ENCODE measurements around the gene SOX21. TPM values are rescaled to one million over a fixed set of nuclear protein-coding genes. Genes with fewer than 3 reads are reported as not detected.

Gene SOX21
- total RNA-seq, 3 donors from 2014 or later = not detected

- Histone ChIP-seq H3K27me3 (peaks cover 0 to 97% of the 10 kb centered on the region in 2 donors), H3K4me1 (no peaks in the 10 kb centered on the region), H3K9me3 (no peaks in the 10 kb centered on the region), H3K27ac (no peak overlapping the region), H3K36me3 (no peaks in the 10 kb centered on the region), H3K4me3 (no peak overlapping the region)
- TF ChIP-seq POLR2A (IDR thresholded peaks at IDR 0.05) (no peak), POLR2AphosphoS5 (IDR thresholded peaks at IDR 0.05) (no peak)
- TF ChIP-seq, protein P1, sequence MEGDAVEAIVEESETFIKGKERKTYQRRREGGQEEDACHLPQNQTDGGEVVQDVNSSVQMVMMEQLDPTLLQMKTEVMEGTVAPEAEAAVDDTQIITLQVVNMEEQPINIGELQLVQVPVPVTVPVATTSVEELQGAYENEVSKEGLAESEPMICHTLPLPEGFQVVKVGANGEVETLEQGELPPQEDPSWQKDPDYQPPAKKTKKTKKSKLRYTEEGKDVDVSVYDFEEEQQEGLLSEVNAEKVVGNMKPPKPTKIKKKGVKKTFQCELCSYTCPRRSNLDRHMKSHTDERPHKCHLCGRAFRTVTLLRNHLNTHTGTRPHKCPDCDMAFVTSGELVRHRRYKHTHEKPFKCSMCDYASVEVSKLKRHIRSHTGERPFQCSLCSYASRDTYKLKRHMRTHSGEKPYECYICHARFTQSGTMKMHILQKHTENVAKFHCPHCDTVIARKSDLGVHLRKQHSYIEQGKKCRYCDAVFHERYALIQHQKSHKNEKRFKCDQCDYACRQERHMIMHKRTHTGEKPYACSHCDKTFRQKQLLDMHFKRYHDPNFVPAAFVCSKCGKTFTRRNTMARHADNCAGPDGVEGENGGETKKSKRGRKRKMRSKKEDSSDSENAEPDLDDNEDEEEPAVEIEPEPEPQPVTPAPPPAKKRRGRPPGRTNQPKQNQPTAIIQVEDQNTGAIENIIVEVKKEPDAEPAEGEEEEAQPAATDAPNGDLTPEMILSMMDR (IDR thresholded peaks at IDR 0.05) = no peak
- DNase-seq (ENCODE audit: low spot score in 2 of 2) = no peak
- intact Hi-C loops (cut with DNase I; ENCODE audit: low total_unique reads) = no loop called here
Measured at GRCh38 chr13:94704377-94705080, 7.8 kb downstream of the SOX21 start.

- Histone ChIP-seq H3K9me3 (no peaks in the 10 kb centered on the region), H3K4me1 (no peaks in the 10 kb centered on the region), H3K36me3 (no peaks in the 10 kb centered on the region), H3K27me3 (peaks cover 0 to 96% of the 10 kb centered on the region in 2 donors), H3K27ac (no peak overlapping the region), H3K4me3 (no peak overlapping the region)
- no peak for DNase-seq (ENCODE audit: low spot score in 2 of 2)
- intact Hi-C loops (cut with DNase I; ENCODE audit: low total_unique reads) = no loop called here
- no peak for TF ChIP-seq POLR2A (IDR thresholded peaks at IDR 0.05)
- TF ChIP-seq, protein P1 (IDR thresholded peaks at IDR 0.05) = no peak
- no peak for TF ChIP-seq POLR2AphosphoS5 (IDR thresholded peaks at IDR 0.05)
Measured at GRCh38 chr13:94703721-94704314, 8.5 kb downstream of the SOX21 start.

GRCh38 chr13:94703271-94703670, 9.1 kb downstream of the SOX21 start:
- DNase-seq (ENCODE audit: low spot score in 2 of 2) = no peak
- Histone ChIP-seq H3K4me1 (no peaks in the 10 kb centered on the region), H3K4me3 (no peak overlapping the region), H3K9me3 (no peaks in the 10 kb centered on the region), H3K27me3 (peaks cover 0 to 91% of the 10 kb centered on the region in 2 donors), H3K36me3 (no peaks in the 10 kb centered on the region), H3K27ac (no peak overlapping the region)
- intact Hi-C loops (cut with DNase I; ENCODE audit: low total_unique reads) = no loop called here
- TF ChIP-seq POLR2A (IDR thresholded peaks at IDR 0.05) (no peak), POLR2AphosphoS5 (IDR thresholded peaks at IDR 0.05) (no peak)
- TF ChIP-seq, protein P1 (IDR thresholded peaks at IDR 0.05) = no peak

DNA sequence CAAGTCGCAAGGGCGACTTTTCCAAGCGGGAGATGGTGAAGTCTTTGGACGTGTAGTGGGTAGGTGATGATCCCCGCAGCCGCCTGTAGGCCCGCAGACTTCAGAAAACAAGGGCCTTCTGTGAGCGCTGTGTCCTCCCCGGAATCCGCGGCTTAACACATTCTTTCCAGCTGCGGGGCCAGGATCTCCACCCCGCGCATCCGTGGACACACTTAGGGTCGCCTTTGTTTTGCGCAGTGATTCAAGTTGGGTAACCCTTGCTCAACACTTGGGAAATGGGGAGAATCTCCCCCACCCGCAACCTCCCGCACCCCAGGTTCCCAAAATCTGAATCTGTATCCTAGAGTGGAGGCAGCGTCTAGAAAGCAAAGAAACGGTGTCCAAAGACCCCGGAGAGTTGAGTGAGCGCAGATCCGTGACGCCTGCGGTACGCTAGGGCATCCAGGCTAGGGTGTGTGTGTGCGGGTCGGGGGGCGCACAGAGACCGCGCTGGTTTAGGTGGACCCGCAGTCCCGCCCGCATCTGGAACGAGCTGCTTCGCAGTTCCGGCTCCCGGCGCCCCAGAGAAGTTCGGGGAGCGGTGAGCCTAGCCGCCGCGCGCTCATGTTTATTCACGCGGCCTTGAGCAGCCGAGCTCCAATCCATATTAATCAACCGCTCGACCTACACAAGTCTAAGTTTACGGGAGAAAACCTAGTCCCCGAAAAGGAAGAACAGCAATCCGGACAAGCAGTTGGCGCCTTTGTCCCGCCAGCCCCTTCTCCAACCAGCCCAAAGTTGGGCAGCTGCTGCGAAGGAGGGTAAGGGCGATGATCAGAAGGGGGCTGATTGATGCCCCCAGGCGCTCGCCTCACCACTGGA, 9.9 kb downstream of the SOX21 start:
- Histone ChIP-seq H3K9me3 (no peaks in the 10 kb centered on the region), H3K27ac (no peak overlapping the region), H3K27me3 (peaks cover 0 to 83% of the 10 kb centered on the region in 2 donors), H3K36me3 (no peaks in the 10 kb centered on the region), H3K4me3 (no peak overlapping the region), H3K4me1 (no peaks in the 10 kb centered on the region)
- no peak for DNase-seq (ENCODE audit: low spot score in 2 of 2)
- no peak for TF ChIP-seq POLR2AphosphoS5 (IDR thresholded peaks at IDR 0.05)
- no peak for TF ChIP-seq POLR2A (IDR thresholded peaks at IDR 0.05)
- TF ChIP-seq, protein P1 (IDR thresholded peaks at IDR 0.05) = no peak
- intact Hi-C loops (cut with DNase I; ENCODE audit: low total_unique reads) = no loop called here

Measured in breast epithelium (tissue), 4 donors.